ENCODE results near the gene TMEM182.

GRCh38 chr2:102765061-102765460 is 3.2 kb downstream of the TMEM182 start:
- TF ChIP-seq POLR2A (IDR thresholded peaks at IDR 0.05; ENCODE audit: low read depth, low read length) = no peak
- no peak for TF ChIP-seq POLR2AphosphoS5 (IDR thresholded peaks at IDR 0.05; ENCODE audit: low read depth, low read length)
- TF ChIP-seq PAX5 (IDR thresholded peaks at IDR 0.05; ENCODE audit: insufficient read depth, low read length, severe bottlenecking) = no peak

All from GM12891 (cell line).